SU-DHL-6 (cell line): Measurements from ENCODE around the gene ZNF609.

ENCODE experiments used
- H2AFZ ChIP-seq: fragments of 200-600 bp; sonication (generic); 2 replicates; pipeline ENCODE4 v1.6.1; 2014; ENCODE audit warnings: low read depth, mild to moderate bottlenecking, moderate library complexity, mixed read lengths, antibody characterized with exemption, low read length; ENCODE audit not compliant: severe bottlenecking
- H3F3A ChIP-seq: fragments of 200-600 bp; shearing (Covaris generic); 2 replicates; pipeline ENCODE4 v1.6.0; 2016; ENCODE audit warnings: antibody characterized with exemption, mild to moderate bottlenecking; ENCODE audit not compliant: insufficient read depth
- H3K27ac ChIP-seq: fragments of 200-600 bp; sonication (generic); 2 replicates; pipeline ENCODE4 v1.5.1; 2016; ENCODE audit warnings: low read depth, mild to moderate bottlenecking, low read length, moderate library complexity, mixed read lengths
- H3K27me3 ChIP-seq: fragments of 200-600 bp; sonication (generic), shearing (Covaris generic); 2 replicates; pipeline ENCODE4 v1.6.0; 2014; ENCODE audit warnings: mild to moderate bottlenecking, low read length
- H3K36me3 ChIP-seq: fragments of 200-600 bp; sonication (generic); 2 replicates; pipeline ENCODE4 v1.6.1; 2014; ENCODE audit warnings: mild to moderate bottlenecking, low read length, mixed read lengths
- H3K4me2 ChIP-seq: fragments of 300-600, 200-600 bp; shearing (Covaris generic), sonication (generic); 2 replicates; pipeline ENCODE4 v1.6.0; 2014; ENCODE audit warnings: low read length, low read depth, mild to moderate bottlenecking; ENCODE audit not compliant: poor library complexity, severe bottlenecking
- H3K4me3 ChIP-seq: fragments of 200-600 bp; sonication (generic); 2 replicates; pipeline ENCODE4 v1.5.1; 2014; ENCODE audit warnings: antibody characterized with exemption, low read length, mild to moderate bottlenecking, mixed read lengths; ENCODE audit not compliant: insufficient read depth, poor library complexity, severe bottlenecking
- H3K79me2 ChIP-seq: fragments of 200-600 bp; sonication (generic); 2 replicates; pipeline ENCODE4 v1.6.1; 2014; ENCODE audit warnings: mild to moderate bottlenecking, low read length, moderate library complexity; ENCODE audit not compliant: insufficient read depth
- H3K9ac ChIP-seq: fragments of 200-600 bp; sonication (generic); 2 replicates; pipeline ENCODE4 v1.7.0; 2014; ENCODE audit warnings: mild to moderate bottlenecking, low read length
- H3K9me2 ChIP-seq: fragments of 200-600 bp; sonication (generic); replicated peaks from 2 replicates; pipeline ENCODE4 v1.6.1; 2014; ENCODE audit warnings: low read length; ENCODE audit not compliant: insufficient read depth
- H3K9me3 ChIP-seq: fragments of 200-600 bp; sonication (generic); 2 replicates; pipeline ENCODE4 v1.6.1; 2014; ENCODE audit warnings: low read length, mixed read lengths; ENCODE audit not compliant: insufficient read depth
- H4K20me1 ChIP-seq: fragments of 200-600 bp; sonication (generic); 2 replicates; pipeline ENCODE4 v1.6.1; 2014; ENCODE audit warnings: low read depth, mild to moderate bottlenecking, antibody characterized with exemption, low read length, moderate library complexity, mixed read lengths
- CTCF ChIP-seq: fragments of 200-600 bp; sonication (generic); IDR thresholded peaks from one replicate; pipeline ENCODE4 v1.5.1; 2017; ENCODE audit warnings: antibody characterized with exemption, mild to moderate bottlenecking, low read length, moderate library complexity; ENCODE audit not compliant: insufficient read depth, poor library complexity, severe bottlenecking
- EZH2phosphoT487 ChIP-seq: fragments of 200-600 bp; sonication (generic), shearing (Covaris generic); conservative IDR thresholded peaks from 2 replicates; pipeline ENCODE4 v1.6.1; 2018; ENCODE audit warnings: mild to moderate bottlenecking, antibody characterized with exemption, low read length, moderate library complexity, mixed read lengths

Gene ZNF609

DNA sequence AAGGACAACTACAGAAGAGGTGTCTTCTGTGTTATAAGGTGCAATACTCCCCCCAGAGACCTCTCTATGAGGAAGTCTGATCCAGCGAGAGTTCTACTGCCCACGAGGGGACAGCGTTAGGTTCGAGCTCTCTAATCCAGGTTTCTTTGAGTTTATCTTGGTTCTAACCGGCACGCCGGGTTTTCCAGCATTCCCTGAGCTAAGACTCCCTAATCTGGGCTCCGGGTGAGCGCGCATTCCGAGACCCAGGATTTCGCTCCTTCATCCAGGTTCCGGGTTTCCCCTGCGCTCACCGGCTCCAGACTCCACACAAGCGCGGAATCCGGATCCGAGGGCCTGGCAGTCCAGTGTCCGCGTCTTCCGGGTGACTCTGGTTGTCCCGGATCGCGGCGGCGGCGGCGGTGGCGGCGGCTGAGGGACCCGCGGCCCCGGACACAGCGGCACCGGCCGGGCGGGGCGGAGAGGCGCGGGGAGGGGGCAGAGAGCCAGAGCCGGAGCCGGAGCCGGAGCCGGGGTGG lies at the start of gene ZNF609:
Gene ZNF609 (plus strand): TSS at position 373 of the 518 bp plus-strand sequence. CDS start 38,842 bp downstream, outside the sequence.
- peaks cover 18% of the 10 kb centered on the region for H3F3A ChIP-seq
- H3K79me2 ChIP-seq: peaks cover 41% of the 10 kb centered on the region
- H3K9me2 ChIP-seq: no peaks in the 10 kb centered on the region
- H3K4me2 ChIP-seq: peak within 1 kb of the TSS; percentile 75
- no peaks in the 10 kb centered on the region for H3K9me3 ChIP-seq
- H4K20me1 ChIP-seq: peaks cover 5% of the 10 kb centered on the region; the same call in 1 of the 2 replicates
- H2AFZ ChIP-seq: peak within 1 kb of the TSS; percentile 97
- peak within 1 kb of the TSS; percentile 68 for H3K9ac ChIP-seq
- H3K27ac ChIP-seq: peak within 1 kb of the TSS; percentile 30
- no peaks in the 10 kb centered on the region for H3K36me3 ChIP-seq
- TF ChIP-seq EZH2phosphoT487 (no peak), CTCF (no peak)
- H3K4me3 ChIP-seq: peak within 1 kb of the TSS; percentile 74
- no peaks in the 10 kb centered on the region for H3K27me3 ChIP-seq

GRCh38 chr15:64412216-64412615 lies 48.2 kb upstream of the ZNF609 start:
- H3K9me3 ChIP-seq: no peaks in the 10 kb centered on the region
- H3K4me3 ChIP-seq: no peak overlapping the region
- H3K79me2 ChIP-seq: no peaks in the 10 kb centered on the region
- H3K9me2 ChIP-seq: no peaks in the 10 kb centered on the region
- H2AFZ ChIP-seq: no peak overlapping the region
- H3K27ac ChIP-seq: no peak overlapping the region
- H3K27me3 ChIP-seq: no peaks in the 10 kb centered on the region
- H3F3A ChIP-seq: no peaks in the 10 kb centered on the region
- H3K4me2 ChIP-seq: no peak overlapping the region
- peaks cover 9% of the 10 kb centered on the region; the same call in 1 of the 2 replicates for H3K36me3 ChIP-seq
- TF ChIP-seq CTCF: no peak
- no peak for TF ChIP-seq EZH2phosphoT487
- no peak overlapping the region for H3K9ac ChIP-seq
- H4K20me1 ChIP-seq: no peaks in the 10 kb centered on the region

GRCh38 chr15:64422697-64423096 lies 37.7 kb upstream of the ZNF609 start:
- H3K9ac ChIP-seq: no peak overlapping the region
- H3K27me3 ChIP-seq: no peaks in the 10 kb centered on the region
- H3K4me2 ChIP-seq: no peak overlapping the region
- H4K20me1 ChIP-seq: no peaks in the 10 kb centered on the region
- no peak overlapping the region for H2AFZ ChIP-seq
- H3K27ac ChIP-seq: no peak overlapping the region
- no peaks in the 10 kb centered on the region for H3F3A ChIP-seq
- H3K9me3 ChIP-seq: no peaks in the 10 kb centered on the region
- H3K36me3 ChIP-seq: peaks cover 3% of the 10 kb centered on the region; the same call in 1 of the 2 replicates
- H3K9me2 ChIP-seq: no peaks in the 10 kb centered on the region
- H3K79me2 ChIP-seq: no peaks in the 10 kb centered on the region
- no peak for TF ChIP-seq CTCF
- no peak for TF ChIP-seq EZH2phosphoT487
- no peak overlapping the region for H3K4me3 ChIP-seq
